Stimulated activated CD8-positive, alpha-beta memory T cell treated with anti-CD3 and anti-CD28 coated beads, Interleukin-15, amount 100 ng/mL, for 4 hours (primary cell): ENCODE measurements around the gene CD52.

Experiments used
- DNase-seq, 2 donors: peaks; one replicate each; pipeline ENCODE4 v3.0.0-alpha.2; 2020; ENCODE audit warnings: low read depth in 2 of 2

Gene CD52

GRCh38 chr1:26335774-26336476 lies 18.2 kb downstream of the CD52 start:
- no peak for DNase-seq

- DNase-seq = peak; percentile 75 to 76
Measured at GRCh38 chr1:26336477-26337205, 18.9 kb downstream of the CD52 start.

- no peak for DNase-seq
Measured at GRCh38 chr1:26337206-26337535, 19.4 kb downstream of the CD52 start.

GRCh38 chr1:26337625-26338024 lies 19.9 kb downstream of the CD52 start:
- no peak for DNase-seq

- no peak for DNase-seq
Measured at GRCh38 chr1:26338670-26339069, 20.9 kb downstream of the CD52 start.

- no peak for DNase-seq
Measured at GRCh38 chr1:26340047-26340481, 22.3 kb downstream of the CD52 start.

- DNase-seq = no peak
Measured at GRCh38 chr1:26344147-26344920, 26.6 kb downstream of the CD52 start.

GRCh38 chr1:26345718-26346117 lies 28.0 kb downstream of the CD52 start:
- no peak for DNase-seq

- DNase-seq = no peak
Measured at GRCh38 chr1:26346274-26347033, 28.7 kb downstream of the CD52 start.

GRCh38 chr1:26349188-26349876 lies 31.6 kb downstream of the CD52 start:
- DNase-seq = no peak

GRCh38 chr1:26349877-26350244 lies 32.1 kb downstream of the CD52 start:
- DNase-seq = no peak

GRCh38 chr1:26350343-26350700 lies 32.6 kb downstream of the CD52 start:
- DNase-seq = no peak

- DNase-seq = no peak
Measured at GRCh38 chr1:26350701-26351589, 33.2 kb downstream of the CD52 start.

- DNase-seq = no peak
Measured at GRCh38 chr1:26351590-26352337, 34.0 kb downstream of the CD52 start.

- DNase-seq = no peak
Measured at GRCh38 chr1:26352338-26352679, 34.6 kb downstream of the CD52 start.

- DNase-seq = no peak
Measured at GRCh38 chr1:26353210-26353859, 35.6 kb downstream of the CD52 start.

- no peak for DNase-seq
Measured at GRCh38 chr1:26353976-26354820, 36.4 kb downstream of the CD52 start, which contains the start of gene CRYBG2. TSS of gene CRYBG2 (minus strand) at chr1:26354130. CDS start at chr1:26346657, 7,473 bp downstream.

GRCh38 chr1:26354972-26355371 lies 37.2 kb downstream of the CD52 start:
- DNase-seq = no peak
